Measurements from ENCODE around the gene NAGPA. TPM values are rescaled to one million over a fixed set of nuclear protein-coding genes. Genes with fewer than 3 reads are reported as not detected.

The NAGPA gene
- total RNA-seq, 4 donors from 2014 or later: 37.5 to 104 (median 43.8) TPM

DNA sequence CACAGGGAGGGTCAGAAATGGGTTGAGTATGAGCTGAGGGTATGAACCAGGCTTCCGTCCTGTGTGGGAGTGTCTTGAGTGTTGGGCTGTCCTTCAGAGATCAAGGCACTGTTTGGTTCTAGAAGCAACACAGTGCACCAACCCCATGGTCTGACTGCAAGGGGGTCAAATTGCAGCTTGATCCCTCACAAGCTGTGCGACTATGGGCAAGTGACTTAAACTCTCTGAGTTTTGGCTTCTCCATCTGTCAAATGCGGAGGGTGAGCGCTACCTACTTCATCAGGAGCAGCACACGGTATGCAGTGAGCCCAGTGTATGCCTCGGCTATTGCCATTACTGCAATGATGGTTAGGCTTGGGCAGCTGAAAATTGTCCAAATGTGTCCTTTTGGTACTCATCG is 54.6 kb downstream of the NAGPA start:
- peaks cover 0 to 13% (median 0%) of the 10 kb centered on the region in 4 donors for H3K9me3 ChIP-seq
- H3K27ac ChIP-seq: peak overlapping the region in 1 of 4 donors; percentile 75
- H3K36me3 ChIP-seq: no peaks in the 10 kb centered on the region
- H3K4me3 ChIP-seq: no peak overlapping the region
- H3K4me1 ChIP-seq: no peaks in the 10 kb centered on the region
- WGBS, 2 donors: 64 to 77% methylated on average over 6 to 7 of the region's 7 CpGs
- no peak for DNase-seq (ENCODE audit: low spot score in 2 of 2)
- H3K27me3 ChIP-seq: peaks cover 0 to 2% of the 10 kb centered on the region in 2 donors
- TF ChIP-seq, protein P1, sequence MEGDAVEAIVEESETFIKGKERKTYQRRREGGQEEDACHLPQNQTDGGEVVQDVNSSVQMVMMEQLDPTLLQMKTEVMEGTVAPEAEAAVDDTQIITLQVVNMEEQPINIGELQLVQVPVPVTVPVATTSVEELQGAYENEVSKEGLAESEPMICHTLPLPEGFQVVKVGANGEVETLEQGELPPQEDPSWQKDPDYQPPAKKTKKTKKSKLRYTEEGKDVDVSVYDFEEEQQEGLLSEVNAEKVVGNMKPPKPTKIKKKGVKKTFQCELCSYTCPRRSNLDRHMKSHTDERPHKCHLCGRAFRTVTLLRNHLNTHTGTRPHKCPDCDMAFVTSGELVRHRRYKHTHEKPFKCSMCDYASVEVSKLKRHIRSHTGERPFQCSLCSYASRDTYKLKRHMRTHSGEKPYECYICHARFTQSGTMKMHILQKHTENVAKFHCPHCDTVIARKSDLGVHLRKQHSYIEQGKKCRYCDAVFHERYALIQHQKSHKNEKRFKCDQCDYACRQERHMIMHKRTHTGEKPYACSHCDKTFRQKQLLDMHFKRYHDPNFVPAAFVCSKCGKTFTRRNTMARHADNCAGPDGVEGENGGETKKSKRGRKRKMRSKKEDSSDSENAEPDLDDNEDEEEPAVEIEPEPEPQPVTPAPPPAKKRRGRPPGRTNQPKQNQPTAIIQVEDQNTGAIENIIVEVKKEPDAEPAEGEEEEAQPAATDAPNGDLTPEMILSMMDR (IDR thresholded peaks at IDR 0.05): no peak
- no peak for TF ChIP-seq POLR2A (IDR thresholded peaks at IDR 0.05)
- no peak for TF ChIP-seq EP300 (IDR thresholded peaks at IDR 0.05)

DNA sequence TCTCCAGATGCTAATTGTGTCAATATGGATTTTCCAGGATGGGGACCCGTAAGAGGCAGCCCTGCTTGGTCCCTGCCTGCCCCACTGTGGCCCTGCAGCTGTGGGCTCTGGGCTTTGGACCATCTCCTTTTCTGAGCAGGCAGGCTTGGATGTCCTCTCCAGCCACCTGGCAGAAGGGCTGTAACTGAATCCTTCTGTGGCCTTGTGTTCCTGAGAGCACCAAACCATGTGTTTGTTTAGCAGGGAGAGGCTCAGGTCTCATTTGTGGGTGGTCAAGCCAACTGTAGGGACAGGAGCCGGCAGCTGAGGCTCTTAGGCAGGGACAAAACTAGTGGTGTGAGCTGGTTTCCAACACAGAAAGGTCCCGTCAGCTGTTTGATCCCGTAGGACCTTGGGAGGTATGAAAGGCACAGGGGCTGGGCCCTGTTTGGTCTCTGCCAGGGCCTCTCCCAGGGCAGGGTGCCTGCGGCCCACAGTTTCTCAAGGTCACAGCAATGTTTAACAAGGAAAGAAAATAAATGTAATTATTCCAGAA is 57.1 kb downstream of the NAGPA start:
- TF ChIP-seq, protein P1 (IDR thresholded peaks at IDR 0.05): no peak
- TF ChIP-seq EP300 (IDR thresholded peaks at IDR 0.05) (no peak), POLR2A (IDR thresholded peaks at IDR 0.05) (no peak)
- Histone ChIP-seq H3K27ac (peak overlapping the region in 1 of 4 donors; percentile 44), H3K4me3 (no peak overlapping the region), H3K27me3 (no peaks in the 10 kb centered on the region), H3K9me3 (peaks cover 0 to 11% (median 0%) of the 10 kb centered on the region in 4 donors), H3K36me3 (no peaks in the 10 kb centered on the region), H3K4me1 (no peaks in the 10 kb centered on the region)
- DNase-seq (ENCODE audit: low spot score in 2 of 2): no peak
- WGBS, 2 donors: 85 to 98% methylated on average over 5 of the region's 5 CpGs

DNA sequence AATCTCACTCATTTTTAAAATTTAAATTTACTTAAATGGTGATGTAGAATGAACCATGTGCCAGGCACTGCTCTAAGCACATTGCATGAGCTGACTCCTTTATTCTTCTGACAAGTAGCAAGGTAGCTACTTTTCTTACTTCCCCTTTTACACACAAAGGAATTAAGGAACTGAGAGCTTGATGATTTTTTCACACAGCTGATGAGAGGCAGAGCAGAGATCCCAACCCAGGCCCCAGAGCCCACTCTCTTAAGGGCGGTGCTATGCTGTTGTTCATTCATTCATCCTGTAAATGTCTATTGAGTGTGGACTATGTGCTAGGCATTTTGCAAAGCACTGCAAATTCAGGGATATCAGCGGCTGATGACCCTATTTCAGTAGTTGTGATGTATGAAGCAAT is 57.7 kb downstream of the NAGPA start:
- DNase-seq (ENCODE audit: low spot score in 2 of 2): no peak
- TF ChIP-seq, protein P1 (IDR thresholded peaks at IDR 0.05): no peak
- no peak for TF ChIP-seq EP300 (IDR thresholded peaks at IDR 0.05)
- TF ChIP-seq POLR2A (IDR thresholded peaks at IDR 0.05): no peak
- no peaks in the 10 kb centered on the region for H3K4me1 ChIP-seq
- WGBS, 2 donors: 71 to 78% methylated on average over 2 of the region's 2 CpGs
- no peak overlapping the region for H3K4me3 ChIP-seq
- no peak overlapping the region for H3K27ac ChIP-seq
- H3K27me3 ChIP-seq: no peaks in the 10 kb centered on the region
- peaks cover 0 to 11% (median 0%) of the 10 kb centered on the region in 4 donors for H3K9me3 ChIP-seq
- H3K36me3 ChIP-seq: no peaks in the 10 kb centered on the region

Other genes with a start within 250 kb of the NAGPA start
- gene SEPTIN12, start 245.6 kb downstream of the NAGPA start, total RNA-seq: not detected
- not detected for gene SMIM22, start 238.6 kb downstream of the NAGPA start, total RNA-seq
- gene ROGDI, start 231.3 kb downstream of the NAGPA start, total RNA-seq: 10 to 100 TPM; 10.5 to 28.5 (median 16.8) TPM
- 10 to 100 TPM; 42.0 to 59.4 (median 50.9) TPM for gene GLYR1, start 186.6 kb downstream of the NAGPA start, total RNA-seq
- gene UBN1, start 186.5 kb downstream of the NAGPA start, total RNA-seq: 10 to 100 TPM; 24.5 to 47.4 (median 29.2) TPM
- 100 to 1,000 TPM in 3 of 4 donors, 10 to 100 TPM in 1; 52.2 to 246 (median 200) TPM for gene PPL, start 96.8 kb downstream of the NAGPA start, total RNA-seq
- gene SEC14L5, start 75.6 kb downstream of the NAGPA start, total RNA-seq: 10 to 100 TPM; 12.0 to 29.0 (median 13.6) TPM
- 10 to 100 TPM in 3 of 4 donors, 1 to 10 TPM in 1; 6.3 to 39.0 (median 17.8) TPM for gene C16orf89, start 32.0 kb upstream of the NAGPA start, total RNA-seq
- gene ALG1, start 37.9 kb upstream of the NAGPA start, total RNA-seq: 10 to 100 TPM; 15.9 to 25.5 (median 22.9) TPM
- gene EEF2KMT, start 63.9 kb upstream of the NAGPA start, total RNA-seq: 10 to 100 TPM in 1 of 4 donors, 1 to 10 TPM in 3; 4.8 to 10.8 (median 7.9) TPM